Measurements from ENCODE around the gene SF3B5. TPM values are rescaled to one million over a fixed set of nuclear protein-coding genes. Genes with fewer than 3 reads are reported as not detected.

Gene SF3B5
- total and polyA plus RNA-seq, 2 of the 8 experiments (the other 6 are each of a cell fraction or from before 2014, with no cell fraction given) = 195 to 588 TPM

DNA sequence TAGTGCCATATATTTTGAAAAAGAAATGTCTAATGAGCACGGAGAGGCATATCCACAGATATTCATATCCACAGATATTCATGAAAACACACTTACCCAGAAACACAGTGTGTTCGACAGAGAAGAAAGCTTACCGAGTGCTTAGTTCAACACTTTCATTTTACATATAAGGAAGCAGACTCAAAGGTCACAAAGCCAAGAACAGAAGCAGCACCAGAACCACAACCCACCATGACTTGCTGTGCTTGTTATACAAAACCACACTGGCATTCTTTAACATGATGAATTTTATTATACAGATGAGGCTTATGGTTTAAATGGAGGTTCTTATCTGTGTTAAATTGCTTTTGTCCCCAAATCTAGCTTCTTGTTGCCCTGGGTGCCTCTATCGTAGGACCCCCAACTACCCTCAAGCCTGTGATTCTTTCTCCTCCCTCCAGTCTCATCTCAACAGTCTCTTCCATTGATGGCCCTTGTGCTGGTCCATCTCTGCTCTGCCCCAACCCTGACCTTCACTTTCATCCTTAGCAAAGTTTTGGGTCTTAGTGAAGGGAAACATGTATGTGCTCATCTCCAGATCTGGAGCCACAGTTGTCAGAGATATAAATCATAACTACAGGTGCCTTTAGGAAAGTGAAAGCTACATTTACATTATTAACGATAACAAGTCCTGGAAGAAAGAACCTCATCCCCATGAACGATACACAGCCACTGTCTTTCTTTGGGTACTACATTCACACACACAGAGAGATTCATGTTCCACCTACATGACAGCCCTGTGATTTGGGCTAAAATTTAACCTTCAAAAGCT lies 40.0 kb downstream of the SF3B5 start:
- H2BK5ac ChIP-seq (ENCODE audit: low read depth, low read length) = no peak overlapping the region
- ChIA-PET POLR2A (ENCODE audit: partially characterized antibody) (no interaction called here), CTCF (ENCODE audit: partially characterized antibody) (interaction anchor here (1.0 to 2.7 kb wide), 3 partner anchors 21 to 115 kb away, joined by 3 to 13 read pairs (median 5); no protein-coding TSS in a partner anchor)
- no peak overlapping the region for H3K4me2 ChIP-seq (ENCODE audit: insufficient read depth in 1 of 2, low read depth in 2 of 2, low read length in 2 of 2)
- H3K27me3 ChIP-seq (replicated peaks in 1 of 4; ENCODE audit: control insufficient read depth in 3 of 4, extremely low read depth in 1 of 4, insufficient read depth in 3 of 4, low read length in 3 of 4) = peaks cover 0 to 1% (median 0%) of the 10 kb centered on the region in 4 experiments; a peak in 1 of 7 replicates
- H3K23ac ChIP-seq (ENCODE audit: insufficient read length) = no peak overlapping the region
- FAIRE-seq = no peak
- H4K5ac ChIP-seq (ENCODE audit: insufficient read length, low read depth, low read length) = no peak overlapping the region
- H2BK120ac ChIP-seq (replicated peaks; ENCODE audit: low read depth, low read length) = no peak overlapping the region
- no peaks in the 10 kb centered on the region for H3K4me1 ChIP-seq (replicated peaks in 1 of 4; ENCODE audit: control insufficient read depth in 3 of 4, insufficient read depth in 4 of 4, low read length in 3 of 4)
- no peak overlapping the region for H3K4me3 ChIP-seq (ENCODE audit: extremely low read depth in 1 of 4, insufficient read depth in 2 of 4, low read depth in 3 of 4, low read length in 4 of 4)
- H4K20me1 ChIP-seq (replicated peaks in 1 of 2; ENCODE audit: control insufficient read depth in 1 of 2, insufficient read depth in 2 of 2, low read length in 2 of 2) = no peaks in the 10 kb centered on the region
- no peak overlapping the region for H3K56ac ChIP-seq (replicated peaks; ENCODE audit: insufficient read length, low read depth, low read length)
- no peak overlapping the region for H2BK12ac ChIP-seq (ENCODE audit: low read depth, low read length)
- WGBS, 2 experiments (ENCODE audit: extremely low coverage in 1 of 2, insufficient coverage in 1 of 2, insufficient read length in 1 of 2, insufficient replicate concordance in 2 of 2, low coverage in 1 of 2, low lambda C conversion rate in 2 of 2, missing lambda C conversion rate in 1 of 2) = 86% methylated on average over 6 of the region's 6 CpGs; no CpG with 5 or more reads in 1 of the 2 experiments
- H3K36me3 ChIP-seq (ENCODE audit: control insufficient read depth in 2 of 4, insufficient read depth in 4 of 4, low read length in 3 of 4) = no peaks in the 10 kb centered on the region
- no peaks in the 10 kb centered on the region for H3K23me2 ChIP-seq (ENCODE audit: low read depth, low read length)
- H3K9ac ChIP-seq (replicated peaks in 1 of 4; ENCODE audit: extremely low read depth in 1 of 4, low read depth in 3 of 4, low read length in 3 of 4) = no peak overlapping the region
- no peak for DNase-seq (ENCODE audit: low read depth in 1 of 2, low spot score in 2 of 2)
- H3K79me1 ChIP-seq (ENCODE audit: low read depth, low read length) = no peaks in the 10 kb centered on the region
- H2BK15ac ChIP-seq (ENCODE audit: low read length) = no peak overlapping the region
- no peak overlapping the region for H3K18ac ChIP-seq (ENCODE audit: extremely low read depth, low read length)
- H3K9me3 ChIP-seq (ENCODE audit: insufficient read depth in 2 of 2, low read depth in 1 of 2, low read length in 1 of 2) = no peaks in the 10 kb centered on the region
- no peak overlapping the region for H3K27ac ChIP-seq (ENCODE audit: low read depth, low read length)
- H3K14ac ChIP-seq (ENCODE audit: insufficient read length) = no peak overlapping the region
- H3K4ac ChIP-seq (replicated peaks; ENCODE audit: insufficient read length, low read depth, low read length) = no peak overlapping the region
- no peak overlapping the region for H4K91ac ChIP-seq (replicated peaks; ENCODE audit: insufficient read length, low read length)
- no peaks in the 10 kb centered on the region for H3K79me2 ChIP-seq (ENCODE audit: control insufficient read depth in 1 of 2, insufficient read depth in 2 of 2, low read length in 2 of 2)
- no peak overlapping the region for H2AFZ ChIP-seq (ENCODE audit: low read length)
- no peak overlapping the region for H2AK5ac ChIP-seq (ENCODE audit: low read depth, low read length)
- no peak overlapping the region for H2BK20ac ChIP-seq (ENCODE audit: low read length)
- no peak for TF ChIP-seq BRCA1 (IDR thresholded peaks at IDR 0.05; ENCODE audit: low read depth, low read length)
- TF ChIP-seq GABPA (IDR thresholded peaks at IDR 0.05; ENCODE audit: borderline replicate concordance, insufficient read depth, low read length) = no peak
- TF ChIP-seq EGR1 (IDR thresholded peaks at IDR 0.05; ENCODE audit: borderline replicate concordance, low read depth, low read length) = no peak
- TF ChIP-seq KDM1A (IDR thresholded peaks at IDR 0.05; ENCODE audit: borderline replicate concordance, low read length) = no peak
- TF ChIP-seq NRF1 (IDR thresholded peaks at IDR 0.05; ENCODE audit: low read depth, low read length) = no peak
- TF ChIP-seq SIRT6 (IDR thresholded peaks at IDR 0.05; ENCODE audit: low read length) = no peak
- TF ChIP-seq SP2 (IDR thresholded peaks at IDR 0.05; ENCODE audit: low read length) = no peak
- TF ChIP-seq HDAC2 (IDR thresholded peaks at IDR 0.05; ENCODE audit: borderline replicate concordance in 1 of 2, low read depth in 2 of 2, low read length in 2 of 2) = no peak
- TF ChIP-seq ASH2L (IDR thresholded peaks at IDR 0.05; ENCODE audit: low read length) = no peak
- TF ChIP-seq EP300 (IDR thresholded peaks at IDR 0.05; ENCODE audit: borderline replicate concordance in 1 of 2, low read depth in 2 of 2, low read length in 2 of 2) = no peak
- TF ChIP-seq RAD21 (IDR thresholded peaks at IDR 0.05 in 1 of 2, conservative IDR thresholded peaks at IDR 0.05 in 1 of 2; ENCODE audit: low read depth in 2 of 2, low read length in 2 of 2) = no peak
- no peak overlapping the region for H4K8ac ChIP-seq (ENCODE audit: extremely low read depth, insufficient read depth, low read length)
